HG03457 (cell line): ENCODE data around the gene ASPN.
"Not testable (repeated sequence)": the region's sequence is repeated elsewhere in the genome, so short reads cannot be mapped to it uniquely, and the experiment has no call there.

Experiments used
- ATAC-seq: cut with Tn5 transposase; IDR thresholded peaks from one replicate; pipeline ENCODE4 v1.9.1; 2021; ENCODE audit warnings: moderate number of reproducible peaks; ENCODE audit not compliant: unreplicated experiment

The ASPN gene

DNA sequence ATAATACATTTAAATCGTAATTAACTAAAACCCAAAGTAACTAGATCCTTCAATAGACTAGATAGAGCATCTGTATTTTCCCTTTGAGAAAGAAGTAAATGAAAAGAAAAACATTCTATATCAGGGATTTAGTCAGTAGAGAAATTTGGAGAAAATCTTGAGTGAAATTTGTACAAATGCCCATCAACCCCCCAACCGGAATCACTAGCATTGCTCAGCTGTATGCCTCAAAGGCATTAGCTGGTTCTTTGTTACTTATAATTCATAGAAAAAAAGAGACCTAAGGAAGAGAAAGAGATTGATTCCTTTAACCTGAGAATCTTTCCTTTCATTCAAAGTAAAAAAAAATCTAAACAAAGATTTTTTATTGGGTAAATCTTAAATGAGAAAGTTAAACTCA, 58.7 kb downstream of the ASPN start:
- no peak for ATAC-seq

DNA sequence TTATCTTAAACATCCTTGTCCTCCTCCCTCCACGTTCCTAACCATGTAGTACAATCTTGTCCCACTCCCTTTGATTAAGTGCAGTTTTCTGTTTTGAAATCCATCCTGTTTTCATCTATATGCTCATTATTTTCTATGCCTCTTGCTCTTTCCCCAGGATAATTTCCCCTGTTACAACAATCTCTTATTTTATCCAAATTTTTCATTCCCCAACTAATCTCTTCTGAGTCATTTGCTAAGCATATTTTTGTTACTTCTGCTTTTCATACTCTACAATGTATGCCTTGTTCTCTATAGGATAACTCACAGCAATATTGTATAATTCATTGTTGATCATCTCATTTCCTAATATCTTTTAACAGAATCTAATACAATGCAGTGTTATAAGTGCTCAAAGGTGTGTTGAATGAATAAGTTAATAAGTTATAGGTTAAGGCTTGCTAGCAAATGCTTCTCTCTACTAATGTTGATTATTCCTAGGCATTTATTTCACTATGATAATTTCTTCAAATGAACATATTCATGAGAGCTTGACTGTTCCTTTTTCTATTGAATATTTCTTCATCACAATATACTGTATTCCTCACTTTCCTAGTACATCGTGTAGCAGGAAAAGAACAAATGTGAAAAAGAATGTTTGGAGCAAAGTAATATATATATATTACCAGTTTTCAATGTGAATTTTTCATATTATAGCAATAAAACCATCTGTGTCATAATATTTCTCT, 59.5 kb downstream of the ASPN start:
- no peak for ATAC-seq

DNA sequence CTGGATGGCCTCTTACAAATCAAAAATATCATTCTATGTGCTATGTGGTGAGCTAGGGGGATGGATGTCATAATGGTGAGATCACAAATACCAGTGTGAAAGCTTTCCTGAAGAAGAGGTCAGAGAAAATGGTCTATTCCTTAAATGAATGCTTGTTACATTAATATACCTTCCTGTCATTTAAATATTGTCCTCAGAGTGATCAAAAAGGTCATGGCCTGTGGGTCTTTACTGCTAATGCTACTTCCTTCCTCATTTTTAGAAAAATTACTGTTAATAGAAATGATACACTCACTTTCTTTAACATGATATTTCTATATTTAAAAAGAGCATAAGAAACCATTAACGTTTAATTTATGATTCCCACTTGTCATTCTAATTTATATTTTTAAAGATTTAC, 67.7 kb downstream of the ASPN start:
- ATAC-seq: no peak

DNA sequence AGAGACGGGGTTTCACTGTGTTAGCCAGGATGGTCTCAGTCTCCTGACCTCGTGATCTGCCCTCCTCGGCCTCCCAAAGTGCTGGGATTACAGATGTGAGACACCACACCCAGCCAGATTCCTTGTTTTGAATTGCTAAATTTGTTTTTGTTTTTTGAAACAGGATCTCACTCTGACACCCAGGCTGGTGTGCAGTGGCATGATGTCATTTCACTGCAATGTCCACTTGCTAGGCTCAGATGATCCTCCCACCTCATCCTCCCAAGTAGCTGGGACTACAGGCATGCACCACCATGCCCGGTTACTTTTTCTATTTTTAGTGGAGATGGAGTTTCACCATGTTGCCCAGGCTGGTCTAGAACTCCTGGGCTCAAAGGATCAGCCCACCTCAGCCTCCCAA, 71.1 kb downstream of the ASPN start:
- not testable (repeated sequence) for ATAC-seq

DNA sequence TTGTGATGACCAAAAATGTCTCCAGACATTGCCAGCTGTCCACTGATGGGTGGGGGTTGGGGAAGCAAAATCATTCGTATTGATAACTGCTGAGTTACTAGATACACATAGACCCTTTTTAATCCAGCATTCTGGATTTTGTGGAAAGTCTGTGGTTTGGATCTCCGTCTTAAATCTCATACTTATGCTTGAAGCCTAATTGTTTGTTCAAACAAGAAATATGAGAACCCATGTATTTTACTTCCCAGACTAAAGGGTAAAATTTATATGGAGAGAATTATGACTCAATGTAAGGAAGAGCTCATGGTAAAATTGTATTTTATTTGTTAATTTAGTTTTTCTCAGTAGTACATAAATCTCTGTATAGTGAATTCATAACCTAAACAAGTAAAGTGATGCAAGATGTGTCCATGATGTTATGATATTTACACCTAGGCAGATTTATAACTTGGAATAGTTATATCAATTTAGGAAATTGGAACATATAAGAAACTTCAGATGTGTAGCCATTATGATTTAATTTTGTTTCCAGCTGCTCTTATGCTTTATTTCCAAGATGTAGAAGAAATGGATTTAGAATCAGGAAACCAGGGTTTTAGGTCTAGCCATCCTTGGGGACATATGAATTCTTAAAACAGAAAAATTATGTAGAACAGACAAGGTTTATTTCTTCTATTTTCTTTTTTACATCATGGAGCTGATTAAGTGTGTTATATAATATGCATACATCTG, 73.4 kb downstream of the ASPN start:
- no peak for ATAC-seq

DNA sequence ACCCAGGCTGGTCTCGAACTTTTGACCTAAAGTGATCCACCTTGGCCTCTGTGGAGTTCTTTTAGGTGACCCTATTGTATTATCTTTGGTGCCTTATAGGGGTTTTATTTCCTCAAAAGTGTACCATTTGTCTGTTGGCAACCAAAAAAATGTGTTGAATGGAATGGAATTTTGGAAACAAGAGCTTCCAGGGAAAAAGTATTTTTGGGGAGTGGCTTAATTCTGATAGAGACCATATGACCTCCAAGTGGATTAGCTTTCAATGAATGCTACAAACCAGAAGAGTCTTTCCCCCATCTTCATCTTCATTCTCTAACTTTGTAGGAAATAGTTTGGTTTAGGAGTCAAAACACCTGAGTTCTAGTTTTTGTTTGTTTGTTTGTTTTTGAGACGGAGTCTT, 74.5 kb downstream of the ASPN start:
- ATAC-seq: no peak

DNA sequence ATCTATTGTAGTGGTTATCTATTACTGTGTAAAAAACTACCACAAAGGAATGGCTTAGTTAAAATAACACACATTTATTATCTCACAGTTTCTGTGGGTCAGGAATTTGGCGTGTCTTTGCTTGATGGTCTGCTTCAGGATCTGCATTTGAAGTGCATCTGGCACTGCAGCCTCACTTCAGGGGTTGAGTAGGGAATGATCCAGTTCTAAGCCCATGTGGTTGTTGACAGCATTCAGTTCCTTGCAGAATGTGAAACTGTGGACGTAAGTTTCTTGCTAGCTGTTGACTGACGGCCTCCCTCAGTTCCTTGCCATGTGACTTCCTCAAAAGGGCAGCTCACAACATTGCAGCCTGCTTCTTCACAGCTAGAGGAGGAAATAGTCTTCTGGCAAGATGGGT, 75.8 kb downstream of the ASPN start:
- ATAC-seq: peak; percentile 83
